K562 (cell line): ENCODE measurements around the gene CAPN7. TPM values are rescaled to one million over a fixed set of nuclear protein-coding genes. Genes with fewer than 3 reads are reported as not detected.

Source experiments
- ATAC-seq: fragments of 200-7000 bp; cut with Tn5 transposase; 3 replicates; pipeline ENCODE4 v1.9.1; 2020; ENCODE audit warnings: moderate library complexity
- BruUV-seq: library from RNA; stranded (reverse); fragments of 400-500 nt; replicated peaks from 2 replicates; lab custom pipeline; 2021; lab: Mats Ljungman, UMichigan
- CTCF ChIA-PET: fragments of 300-600 bp; formaldehyde crosslinking; extraction: SDS; loops from one replicate; lab custom pipeline; 2021; ENCODE audit warnings: low intra/inter-chr PET ratio; lab: Yijun Ruan, JAX
- POLR2A ChIA-PET: fragments of 300-600, 350-650 bp; sonication (Branson Sonifier 250); formaldehyde crosslinking; extraction: SDS; loops from one replicate; lab custom pipeline; 2021; ENCODE audit warnings: antibody characterized with exemption, inconsistent platforms; lab: Yijun Ruan, JAX
- DNase-seq, 4 experiments: peaks; one replicate each; pipeline versions ENCODE4 v3.0.0 to v3.0.0-alpha.2; 2011 to 2018; ENCODE audit warnings: low spot score in 3 of 4, mixed read lengths in 3 of 4; ENCODE audit errors: extremely low read depth in 1 of 4
- FAIRE-seq: peaks from 2 replicates; lab custom pipeline; 2011; peaks lifted over from hg19 to GRCh38; lab: Jason Lieb, UNC
- H2AFZ ChIP-seq: 2 replicates; pipeline ENCODE4 v1.6.0; 2011; ENCODE audit warnings: low read depth, low read length, control low read depth, inconsistent platforms
- H3K27ac ChIP-seq: fragments of 200-600 bp; 3 replicates; pipeline ENCODE4 v1.8.0; 2011; ENCODE audit warnings: low read depth, mild to moderate bottlenecking, control low read depth, inconsistent platforms, low read length, moderate library complexity, mixed read lengths; ENCODE audit errors: extremely low read depth
- H3K27me3 ChIP-seq, 2 experiments: fragments of 300-600 bp in 1 of 2; 2 replicates in 1 of 2; 3 replicates in 1 of 2; pipeline versions ENCODE4 v1.6.0 to v1.8.0; 2011; ENCODE audit warnings: inconsistent platforms in 2 of 2, low read length in 2 of 2, mild to moderate bottlenecking in 1 of 2, mixed read lengths in 1 of 2, moderate library complexity in 1 of 2; ENCODE audit not compliant: control insufficient read depth in 2 of 2, insufficient read depth in 2 of 2
- H3K36me3 ChIP-seq: fragments of 300-600 bp; 3 replicates; pipeline ENCODE4 v1.8.0; 2011; ENCODE audit warnings: mild to moderate bottlenecking, low read length, inconsistent platforms; ENCODE audit not compliant: control insufficient read depth, insufficient read depth
- H3K4me1 ChIP-seq, 2 experiments: fragments of 200-600 bp in 1 of 2; replicated peaks in 1 of 2; 2 replicates in 1 of 2; 3 replicates in 1 of 2; pipeline versions ENCODE4 v1.5.1 to v1.8.0; 2011; ENCODE audit warnings: inconsistent platforms in 2 of 2, low read length in 2 of 2, mild to moderate bottlenecking in 1 of 2, mixed read lengths in 1 of 2, moderate library complexity in 1 of 2; ENCODE audit not compliant: control insufficient read depth in 2 of 2, insufficient read depth in 2 of 2
- H3K4me2 ChIP-seq: 2 replicates; pipeline ENCODE4 v1.6.1; 2011; ENCODE audit warnings: low read length, control low read depth, inconsistent platforms, mixed read lengths; ENCODE audit not compliant: insufficient read depth
- H3K4me3 ChIP-seq: fragments of 200-600 bp; sonication (generic), shearing (Covaris generic); 2 replicates; pipeline ENCODE4 v1.5.1; 2016; ENCODE audit warnings: control low read depth, inconsistent platforms
- H3K79me2 ChIP-seq: fragments of 200-600 bp; 3 replicates; pipeline ENCODE4 v1.8.0; 2011; ENCODE audit warnings: low read length, inconsistent platforms; ENCODE audit not compliant: control insufficient read depth, insufficient read depth
- H3K9ac ChIP-seq, 2 experiments: 2 replicates each; pipeline versions ENCODE4 v1.6.0 to v1.6.1; 2011; ENCODE audit warnings: low read depth in 2 of 2, low read length in 2 of 2, control low read depth in 1 of 2, inconsistent platforms in 1 of 2, mild to moderate bottlenecking in 1 of 2, mixed read lengths in 1 of 2; ENCODE audit not compliant: insufficient read depth in 1 of 2
- H3K9me1 ChIP-seq: one replicate; pipeline ENCODE4 v1.6.0; 2011; ENCODE audit warnings: inconsistent platforms, mild to moderate bottlenecking, low read length, moderate library complexity; ENCODE audit not compliant: control insufficient read depth, insufficient read depth
- H3K9me3 ChIP-seq: replicated peaks from 2 replicates; pipeline ENCODE4 v1.5.1; 2011; ENCODE audit warnings: low read depth, low read length, inconsistent platforms; ENCODE audit not compliant: control insufficient read depth, insufficient read depth
- H4K20me1 ChIP-seq: replicated peaks from 2 replicates; pipeline ENCODE4 v1.6.1; 2011; ENCODE audit warnings: low read length, inconsistent platforms, mixed read lengths; ENCODE audit not compliant: control insufficient read depth, insufficient read depth
- ETS1 ChIP-seq: conservative IDR thresholded peaks from 2 replicates; pipeline ENCODE4 v1.6.1; 2011; ENCODE audit warnings: low read depth, mild to moderate bottlenecking, low read length; ENCODE audit not compliant: control insufficient read depth
- ETV1 ChIP-seq: fragments of 450-650 bp; conservative IDR thresholded peaks from 2 replicates; pipeline ENCODE4 v1.6.1; 2016; ENCODE audit warnings: missing genetic modification characterization, control low read depth, low read depth, missing compliant biosample characterization
- GTF2B ChIP-seq: IDR thresholded peaks from 2 replicates; pipeline ENCODE4 v1.6.1; 2011; ENCODE audit not compliant: insufficient read length; ENCODE audit errors: extremely low read depth
- HDAC1 ChIP-seq, 2 experiments: fragments of 450-650 bp; IDR thresholded peaks; 2 replicates each; pipeline ENCODE4 v1.6.1; 2016 to 2017; ENCODE audit warnings: inconsistent platforms in 1 of 2, mild to moderate bottlenecking in 1 of 2, moderate library complexity in 1 of 2
- MTA3 ChIP-seq: fragments of 450-650 bp; formaldehyde crosslinking; IDR thresholded peaks from 2 replicates; pipeline ENCODE4 v1.6.1; 2017; ENCODE audit warnings: mild to moderate bottlenecking, borderline replicate concordance
- POLR2AphosphoS5 ChIP-seq: IDR thresholded peaks from 2 replicates; pipeline ENCODE4 v1.6.1; 2011; ENCODE audit warnings: mild to moderate bottlenecking, low read depth, low read length, moderate library complexity; ENCODE audit not compliant: control insufficient read depth, insufficient read depth
- PTBP1 ChIP-seq: fragments of 200-400 bp; formaldehyde crosslinking; IDR thresholded peaks from 2 replicates; pipeline ENCODE4 v1.6.1; 2017; ENCODE audit warnings: low read depth, low read length
- RHOXF2B ChIP-seq: fragments of 250-450 bp; sonication (Bioruptor Pico); conservative IDR thresholded peaks from 2 replicates; pipeline ENCODE4 v1.5.1; 2021
- SNAPC5 ChIP-seq: fragments of 250-450 bp; sonication (Bioruptor Pico); IDR thresholded peaks from 2 replicates; pipeline ENCODE4 v1.8.0; 2021; ENCODE audit warnings: moderate library complexity, mild to moderate bottlenecking, inconsistent platforms
- SRSF3 ChIP-seq: fragments of 200-400 bp; formaldehyde crosslinking; IDR thresholded peaks from 2 replicates; pipeline ENCODE4 v1.6.1; 2016; ENCODE audit warnings: mild to moderate bottlenecking, low read length, moderate library complexity; ENCODE audit not compliant: insufficient read depth
- SUPT5H ChIP-seq: fragments of 450-650 bp; IDR thresholded peaks from 2 replicates; pipeline ENCODE4 v1.6.1; 2016
- TFE3 ChIP-seq: fragments of 450-650 bp; formaldehyde crosslinking; IDR thresholded peaks from 2 replicates; pipeline ENCODE4 v1.4.0; 2020; ENCODE audit warnings: mild to moderate bottlenecking, mixed read lengths
- THAP7 ChIP-seq: fragments of 250-450 bp; sonication (Bioruptor Pico); IDR thresholded peaks from 2 replicates; pipeline ENCODE4 v1.5.0; 2021
- ZNF140 ChIP-seq: fragments of 250-450 bp; sonication (Bioruptor Pico); IDR thresholded peaks from 2 replicates; pipeline ENCODE4 v1.8.0; 2021; ENCODE audit warnings: moderate library complexity, mild to moderate bottlenecking, inconsistent platforms
- ZNF41 ChIP-seq: fragments of 250-450 bp; sonication (Bioruptor Pico); conservative IDR thresholded peaks from 2 replicates; pipeline ENCODE4 v1.4.0; 2020; ENCODE audit warnings: mild to moderate bottlenecking
- WGBS: fragments of 100-300 bp; shearing (Covaris generic); methylation state at CpG from one replicate; pipeline ENCODE4 v1.1.6; 2016; ENCODE audit warnings: low coverage, mixed read lengths; ENCODE audit not compliant: insufficient coverage; ENCODE audit errors: missing lambda C conversion rate; 5-methylcytosine and 5-hydroxymethylcytosine counted together
- in situ Hi-C: fragments of 300-500 bp; cut with MboI; formaldehyde crosslinking; loops from 4 replicates; pipeline ENCODE4 v1.15.0; 2018; ENCODE audit warnings: inconsistent platforms, mixed read lengths
- intact Hi-C: fragments of 100-400 bp; cut with micrococcal nuclease; formaldehyde crosslinking; loops from 2 replicates; pipeline ENCODE4 v1.14.2; 2022
- polyA plus RNA-seq, 8 experiments: library from polyadenylated mRNA; depleted of rRNA in 4 of 8; stranded (reverse) in 5 of 8; unstranded in 3 of 8; fragments of >200 nt; fragmentation: Nextera tagmentation in 2 of 8; fragmentation: Illumina TruSeq in 1 of 8; extraction: Ambion mirVana in 2 of 8; extraction: Trizol in 1 of 8; gene quantifications; 2 replicates each; pipeline versions ENCODE4 v1.2.1 to v1.2.3, GENCODE V29; 2011 to 2014; ENCODE audit warnings: inconsistent platforms in 1 of 8, missing spikeins in 1 of 8
- total RNA-seq, 7 experiments: library from RNA; depleted of rRNA in 6 of 7; stranded (reverse); fragments of >200 nt in 6 of 7; fragmentation: Illumina TruSeq in 2 of 7; extraction: Trizol in 2 of 7; gene quantifications; 2 replicates each; pipeline versions ENCODE4 v1.2.1 to v1.2.3, GENCODE V29; 2011 to 2021; ENCODE audit warnings: low replicate concordance in 1 of 7

Gene CAPN7
- total and polyA plus RNA-seq, 9 of the 15 experiments (the other 6 are each of a cell fraction or from before 2014, with no cell fraction given), result 6.5 to 42.7 (median 32.7) TPM

- TF ChIP-seq ETV1 (no peak), PTBP1 (no peak)
These were observed 89.5 kb downstream of the CAPN7 start (continued) for GRCh38 chr3:15295506-15295905.

GRCh38 chr3:15297608-15298350 is 91.7 kb downstream of the CAPN7 start:
- H3K79me2 ChIP-seq, result peaks cover 7% of the 10 kb centered on the region; the same call in 2 of the 3 replicates
- intact Hi-C loops, result no loop called here
- in situ Hi-C loops, result no loop called here
- TF ChIP-seq RHOXF2B (CRISPR knock-in tag), result no peak
- TF ChIP-seq TFE3 (CRISPR knock-in tag), result no peak
- no peak for TF ChIP-seq SNAPC5 (CRISPR knock-in tag)
- 0 out of 2 replicates have a peak, but pooled peaks have one; percentile 36 for TF ChIP-seq MTA3
- TF ChIP-seq POLR2AphosphoS5, result peak; percentile 76; the same call in 1 of the 2 replicates
- no peak for TF ChIP-seq ETS1
- TF ChIP-seq ZNF41 (CRISPR knock-in tag), result no peak
- TF ChIP-seq GTF2B, result no peak
- TF ChIP-seq HDAC1 (IDR thresholded peaks at IDR 0.05), result peak in 1 of 2 experiments; percentile 24; a peak in 1 of 4 replicates
- TF ChIP-seq SUPT5H, result no peak
- TF ChIP-seq THAP7, result no peak
- no peak for TF ChIP-seq PTBP1
- TF ChIP-seq ZNF140 (CRISPR knock-in tag), result no peak
- no peak for TF ChIP-seq SRSF3

More at GRCh38 chr3:15297608-15298350, 91.7 kb downstream of the CAPN7 start:
- BruUV-seq, result no TSS peak
- peak; percentile 77 for ATAC-seq
- Histone ChIP-seq H3K4me3 (no peak overlapping the region), H3K9ac (no peak overlapping the region; a peak in 1 of 4 replicates), H3K9me1 (no peaks in the 10 kb centered on the region), H3K27ac (peak overlapping the region; percentile 28), H3K9me3 (no peaks in the 10 kb centered on the region), H2AFZ (peak overlapping the region; percentile 35; the same call in 1 of the 2 replicates), H3K4me2 (peak overlapping the region; percentile 33; the same call in 1 of the 2 replicates), H4K20me1 (no peaks in the 10 kb centered on the region), H3K4me1 (peaks cover 41 to 60% of the 10 kb centered on the region in 2 experiments), H3K27me3 (no peaks in the 10 kb centered on the region), H3K36me3 (peaks cover 7% of the 10 kb centered on the region)
- CTCF ChIA-PET, result no interaction called here
- peak; percentile 73 to 87 (median 80) for DNase-seq
- POLR2A ChIA-PET, result interaction anchor here (0.6 to 2.1 kb wide), 5 partner anchors 10 to 33 kb away, joined by 3 to 9 read pairs (median 3); no protein-coding TSS in a partner anchor
- peak; percentile 94 for FAIRE-seq
- 44% methylated on average over 4 of the region's 4 CpGs for WGBS
